Tibial nerve (tissue), 4 donors: ENCODE measurements around the gene XAGE1B. TPM values are rescaled to one million over a fixed set of nuclear protein-coding genes. Genes with fewer than 3 reads are reported as not detected.
"Not testable (repeated sequence)": the region's sequence is repeated elsewhere in the genome, so short reads cannot be mapped to it uniquely, and the experiment has no call there.

Experiments
- DNase-seq, 2 donors: peaks; one replicate each; pipeline ENCODE4 v3.0.0-alpha.2; 2019; ENCODE audit warnings: low spot score in 2 of 2
- H3K27ac ChIP-seq, 4 donors: fragments of 200-600 bp; sonication (generic) in 3 of 4; one replicate each; pipeline ENCODE4 v1.5.1; 2017 to 2019; ENCODE audit warnings: mild to moderate bottlenecking in 1 of 4
- H3K27me3 ChIP-seq, 2 donors: fragments of 200-600 bp; sonication (generic) in 1 of 2; one replicate each; pipeline versions ENCODE4 v1.5.1 to v1.6.0; 2017 to 2019
- H3K36me3 ChIP-seq, 3 donors: fragments of 200-600 bp; sonication (generic); one replicate each; pipeline ENCODE4 v1.5.1; 2018 to 2019
- H3K4me1 ChIP-seq, 4 donors: fragments of 200-600 bp; sonication (generic) in 3 of 4; one replicate each; pipeline ENCODE4 v1.5.1; 2017 to 2019
- H3K4me3 ChIP-seq, 4 donors: fragments of 200-600 bp; sonication (generic) in 3 of 4; one replicate each; pipeline ENCODE4 v1.5.1; 2017 to 2019; ENCODE audit warnings: mild to moderate bottlenecking in 1 of 4, moderate library complexity in 1 of 4
- H3K9me3 ChIP-seq, 4 donors: fragments of 200-600 bp; sonication (generic) in 3 of 4; one replicate each; pipeline ENCODE4 v1.5.1; 2017 to 2019
- CTCF ChIP-seq, 5 experiments: fragments of 200-600 bp in 3 of 5; fragments of 450-650 bp in 2 of 5; sonication (generic) in 3 of 5; IDR thresholded peaks; one replicate each; pipeline ENCODE4 v1.5.1; 2016 to 2019; ENCODE audit warnings: antibody characterized with exemption in 5 of 5, mild to moderate bottlenecking in 3 of 5, moderate library complexity in 2 of 5
- EP300 ChIP-seq, 2 donors: sonication (generic); formaldehyde crosslinking; IDR thresholded peaks; one replicate each; pipeline ENCODE4 v1.6.1; 2017; ENCODE audit warnings: antibody characterized with exemption in 2 of 2, mild to moderate bottlenecking in 1 of 2
- POLR2A ChIP-seq, 2 donors: fragments of 450-650 bp; IDR thresholded peaks; one replicate each; pipeline ENCODE4 v1.6.1; 2017; ENCODE audit warnings: antibody characterized with exemption in 2 of 2, mild to moderate bottlenecking in 2 of 2, moderate library complexity in 2 of 2
- WGBS, 2 donors: methylation state at CpG; one replicate each; pipeline ENCODE4 v1.1.5; 2018; 5-methylcytosine and 5-hydroxymethylcytosine counted together
- total RNA-seq, 4 donors: library from RNA; depleted of rRNA; stranded (reverse); fragments of >200 nt; gene quantifications; one replicate each; pipeline ENCODE4 v1.1.0, GENCODE V29; 2016

Gene XAGE1B
- not detected for total RNA-seq

GRCh38 chrX:52516987-52517325, at the start of gene XAGE1B:
Gene XAGE1B (minus strand): TSS chrX:52517063. CDS start chrX:52515527, 1,536 bp downstream.
- H3K36me3 ChIP-seq, H3K4me3 ChIP-seq, H3K27me3 ChIP-seq, H3K4me1 ChIP-seq, DNase-seq, H3K9me3 ChIP-seq, H3K27ac ChIP-seq: not testable (repeated sequence)
- WGBS, 2 donors = no CpG with 5 or more reads among the region's 18 CpGs

- WGBS, 2 donors = 81 to 85% methylated on average over 5 to 10 of the region's 10 CpGs
- no peak overlapping the region for H3K4me3 ChIP-seq
- no peak for DNase-seq
- H3K27ac ChIP-seq = no peak overlapping the region
- H3K27me3 ChIP-seq = peaks cover 0 to 18% of the 10 kb centered on the region in 2 donors
- no peaks in the 10 kb centered on the region for H3K36me3 ChIP-seq
- TF ChIP-seq POLR2A (IDR thresholded peaks at IDR 0.05) (no peak), CTCF (IDR thresholded peaks at IDR 0.05) (no peak), EP300 (IDR thresholded peaks at IDR 0.05) (no peak)
- no peaks in the 10 kb centered on the region for H3K9me3 ChIP-seq
- H3K4me1 ChIP-seq = no peaks in the 10 kb centered on the region
These were observed 46.2 kb upstream of the XAGE1B start for GRCh38 chrX:52563105-52563504.

GRCh38 chrX:52558140-52558539, 41.3 kb upstream of the XAGE1B start:
- no peak for DNase-seq
- Histone ChIP-seq H3K4me3 (no peak overlapping the region), H3K4me1 (no peaks in the 10 kb centered on the region), H3K27ac (no peak overlapping the region), H3K27me3 (peaks cover 0 to 5% of the 10 kb centered on the region in 2 donors), H3K36me3 (no peaks in the 10 kb centered on the region), H3K9me3 (no peaks in the 10 kb centered on the region)
- TF ChIP-seq CTCF (IDR thresholded peaks at IDR 0.05) (no peak), EP300 (IDR thresholded peaks at IDR 0.05) (no peak), POLR2A (IDR thresholded peaks at IDR 0.05) (no peak)
- 87 to 100% methylated on average over 3 of the region's 3 CpGs for WGBS, 2 donors

- Histone ChIP-seq H3K4me3 (no peak overlapping the region), H3K9me3 (no peaks in the 10 kb centered on the region), H3K27me3 (peaks cover 0 to 5% of the 10 kb centered on the region in 2 donors), H3K27ac (no peak overlapping the region), H3K4me1 (no peaks in the 10 kb centered on the region), H3K36me3 (no peaks in the 10 kb centered on the region)
- WGBS, 2 donors = 22% methylated on average over 1 of the region's 1 CpG; no CpG with 5 or more reads in 1 of the 2 donors
- no peak for TF ChIP-seq CTCF (IDR thresholded peaks at IDR 0.05)
- no peak for TF ChIP-seq EP300 (IDR thresholded peaks at IDR 0.05)
- TF ChIP-seq POLR2A (IDR thresholded peaks at IDR 0.05) = no peak
- no peak for DNase-seq
These were observed 39.9 kb upstream of the XAGE1B start for GRCh38 chrX:52556741-52557140.

GRCh38 chrX:52553995-52554642, 37.3 kb upstream of the XAGE1B start:
- DNase-seq = no peak
- H3K4me3 ChIP-seq = no peak overlapping the region
- H3K27me3 ChIP-seq = peaks cover 0 to 9% of the 10 kb centered on the region in 2 donors
- no peaks in the 10 kb centered on the region for H3K36me3 ChIP-seq
- no peak overlapping the region for H3K27ac ChIP-seq
- TF ChIP-seq POLR2A (IDR thresholded peaks at IDR 0.05) = no peak
- H3K4me1 ChIP-seq = no peaks in the 10 kb centered on the region
- no peaks in the 10 kb centered on the region for H3K9me3 ChIP-seq

GRCh38 chrX:52548769-52549168, 31.9 kb upstream of the XAGE1B start:
- not testable (repeated sequence) for H3K36me3 ChIP-seq, H3K4me3 ChIP-seq, H3K4me1 ChIP-seq, H3K27ac ChIP-seq, H3K9me3 ChIP-seq, DNase-seq
- H3K27me3 ChIP-seq = peaks cover 0 to 12% of the 10 kb centered on the region in 2 donors
- 60 to 64% methylated on average over 3 of the region's 3 CpGs for WGBS, 2 donors
